Testis (tissue), 3 donors: Measurements from ENCODE around the gene CCS. TPM values are rescaled to one million over a fixed set of nuclear protein-coding genes. Genes with fewer than 3 reads are reported as not detected.
A peak's percentile ranks its signal among the peaks of the same experiment; 100 is the strongest.
"Not testable (repeated sequence)": the region's sequence is repeated elsewhere in the genome, so short reads cannot be mapped to it uniquely, and the experiment has no call there.

ENCODE experiments used
- DNase-seq: peaks from one replicate; pipeline ENCODE4 v3.0.0-alpha.2; 2019
- H3K27ac ChIP-seq, 2 donors: fragments of 200-600 bp; sonication (generic); one replicate each; pipeline ENCODE4 v1.5.1; 2019
- H3K27me3 ChIP-seq: fragments of 200-600 bp; sonication (generic); one replicate; pipeline ENCODE4 v1.5.1; 2019
- H3K36me3 ChIP-seq: fragments of 200-600 bp; sonication (generic); one replicate; pipeline ENCODE4 v1.5.1; 2017; ENCODE audit warnings: low read depth; ENCODE audit errors: missing control alignments
- H3K4me1 ChIP-seq: fragments of 200-600 bp; sonication (generic); one replicate; pipeline ENCODE4 v1.5.1; 2019
- H3K4me3 ChIP-seq, 2 donors: fragments of 200-600 bp; sonication (generic); one replicate each; pipeline ENCODE4 v1.5.1; 2017 to 2019
- H3K9me3 ChIP-seq: fragments of 200-600 bp; sonication (generic); one replicate; pipeline ENCODE4 v1.5.1; 2017
- CTCF ChIP-seq, 3 experiments: fragments of 450-650 bp in 2 of 3; fragments of 200-600 bp in 1 of 3; sonication (generic) in 1 of 3; IDR thresholded peaks; one replicate each; pipeline ENCODE4 v1.5.1; 2016 to 2019; ENCODE audit warnings: antibody characterized with exemption in 3 of 3, mild to moderate bottlenecking in 2 of 3, moderate library complexity in 1 of 3
- POLR2A ChIP-seq: fragments of 450-650 bp; IDR thresholded peaks from one replicate; pipeline ENCODE4 v1.6.1; 2017; ENCODE audit warnings: antibody characterized with exemption, mild to moderate bottlenecking, moderate library complexity
- WGBS, 2 donors: methylation state at CpG; one replicate each; pipeline ENCODE4 v1.1.5; 2018; 5-methylcytosine and 5-hydroxymethylcytosine counted together
- intact Hi-C: fragments of 100-400 bp; cut with DNase I; formaldehyde crosslinking; loops from one replicate; pipeline ENCODE4 v1.15.1; 2023; ENCODE audit warnings: low total_unique reads
- polyA plus RNA-seq: library from polyadenylated mRNA; stranded (reverse); fragments of 350-450 nt; fragmentation: Illumina TruSeq; extraction: RNeasy Lipid Tissue Mini Kit (QIAGEN cat#74804); gene quantifications from one replicate; pipeline ENCODE4 v1.2.3, GENCODE V29; 2014; ENCODE audit warnings: low read depth, low replicate concordance; ENCODE audit not compliant: insufficient read depth
- total RNA-seq, 2 donors: library from RNA; depleted of rRNA; stranded (reverse); fragments of >200 nt; gene quantifications; one replicate each; pipeline ENCODE4 v1.2.3, GENCODE V29; 2016

CCS gene
- total and polyA plus RNA-seq, 3 donors from 2014 or later = 67.5 to 83.2 (median 70.7) TPM

- intact Hi-C loops = no loop called here
- Histone ChIP-seq H3K36me3 (no peaks in the 10 kb centered on the region), H3K4me3 (no peak overlapping the region), H3K9me3 (no peaks in the 10 kb centered on the region), H3K27me3 (no peaks in the 10 kb centered on the region), H3K4me1 (peaks cover 64% of the 10 kb centered on the region), H3K27ac (no peak overlapping the region)
- WGBS, 2 donors = 56 to 71% methylated on average over 5 of the region's 5 CpGs
- peak; percentile 63 for DNase-seq
- TF ChIP-seq POLR2A = no peak
- TF ChIP-seq CTCF (IDR thresholded peaks at IDR 0.05) = no peak
Observed at GRCh38 chr11:66604155-66604554, 11.2 kb downstream of the CCS start.

GRCh38 chr11:66606608-66607007 lies 13.6 kb downstream of the CCS start:
- WGBS, 2 donors = 76 to 80% methylated on average over 3 of the region's 3 CpGs
- H3K9me3 ChIP-seq, DNase-seq, H3K4me3 ChIP-seq, H3K27me3 ChIP-seq, H3K36me3 ChIP-seq, intact Hi-C loops: not testable (repeated sequence)
- Histone ChIP-seq H3K27ac (peak overlapping the region; percentile 55 to 61), H3K4me1 (peaks cover 51% of the 10 kb centered on the region)

GRCh38 chr11:66607126-66607834 lies 14.3 kb downstream of the CCS start:
- Histone ChIP-seq H3K36me3 (no peaks in the 10 kb centered on the region), H3K27ac (peak overlapping the region; percentile 55 to 61), H3K4me3 (no peak overlapping the region), H3K4me1 (peaks cover 44% of the 10 kb centered on the region), H3K27me3 (no peaks in the 10 kb centered on the region), H3K9me3 (no peaks in the 10 kb centered on the region)
- no peak for TF ChIP-seq CTCF (IDR thresholded peaks at IDR 0.05)
- no peak for TF ChIP-seq POLR2A
- intact Hi-C loops = no loop called here
- 33 to 40% methylated on average over 8 of the region's 8 CpGs for WGBS, 2 donors
- peak; percentile 92 for DNase-seq

- TF ChIP-seq CTCF (IDR thresholded peaks at IDR 0.05) (no peak), POLR2A (no peak)
- Histone ChIP-seq H3K4me1 (peaks cover 29% of the 10 kb centered on the region), H3K4me3 (no peak overlapping the region), H3K27me3 (no peaks in the 10 kb centered on the region), H3K36me3 (no peaks in the 10 kb centered on the region), H3K9me3 (no peaks in the 10 kb centered on the region), H3K27ac (peak overlapping the region in 1 of 2 donors; percentile 45)
- intact Hi-C loops = no loop called here
- 51 to 56% methylated on average over 4 of the region's 4 CpGs for WGBS, 2 donors
- DNase-seq = peak; percentile 53
Observed at GRCh38 chr11:66609721-66610617, 17.0 kb downstream of the CCS start.

- intact Hi-C loops = no loop called here
- Histone ChIP-seq H3K36me3 (no peaks in the 10 kb centered on the region), H3K9me3 (no peaks in the 10 kb centered on the region), H3K4me3 (no peak overlapping the region), H3K27me3 (no peaks in the 10 kb centered on the region), H3K4me1 (peaks cover 26% of the 10 kb centered on the region), H3K27ac (no peak overlapping the region)
- 90 to 92% methylated on average over 1 of the region's 1 CpG for WGBS, 2 donors
- TF ChIP-seq POLR2A = no peak
- TF ChIP-seq CTCF (IDR thresholded peaks at IDR 0.05) = no peak
- DNase-seq = no peak
Observed at GRCh38 chr11:66612458-66612857, 19.5 kb downstream of the CCS start.
